MM.1S (cell line): ENCODE measurements around the gene LAX1.

Experiments
- DNase-seq: peaks from one replicate; pipeline ENCODE4 v3.0.0-alpha.2; 2015
- H2AFZ ChIP-seq: fragments of 300-600 bp; sonication (generic); 2 replicates; pipeline ENCODE4 v1.6.0; 2016; ENCODE audit warnings: antibody characterized with exemption, low read length
- H3F3A ChIP-seq: fragments of 300-600 bp; sonication (generic); 2 replicates; pipeline ENCODE4 v1.6.1; 2016; ENCODE audit warnings: mild to moderate bottlenecking, antibody characterized with exemption, low read length, moderate library complexity, mixed read lengths; ENCODE audit not compliant: insufficient read depth
- H3K27ac ChIP-seq: fragments of 300-600 bp; sonication (generic); 2 replicates; pipeline ENCODE4 v1.5.1; 2016; ENCODE audit warnings: mild to moderate bottlenecking, low read length
- H3K27me3 ChIP-seq: fragments of 300-600 bp; sonication (generic); replicated peaks from 2 replicates; pipeline ENCODE4 v1.6.0; 2016; ENCODE audit warnings: low read length; ENCODE audit not compliant: insufficient read depth
- H3K36me3 ChIP-seq: fragments of 300-600 bp; sonication (generic); replicated peaks from 2 replicates; pipeline ENCODE4 v1.6.1; 2016; ENCODE audit warnings: mild to moderate bottlenecking, low read length, mixed read lengths; ENCODE audit not compliant: insufficient read depth
- H3K4me1 ChIP-seq: fragments of 300-600 bp; sonication (generic); 2 replicates; pipeline ENCODE4 v1.6.1; 2016; ENCODE audit warnings: low read length, mixed read lengths
- H3K4me2 ChIP-seq: fragments of 300-600 bp; sonication (generic); 2 replicates; pipeline ENCODE4 v1.6.0; 2016; ENCODE audit warnings: low read depth, low read length
- H3K4me3 ChIP-seq: fragments of 300-600 bp; sonication (generic); 2 replicates; pipeline ENCODE4 v1.5.1; 2016; ENCODE audit warnings: low read length, mixed read lengths
- H3K79me2 ChIP-seq: fragments of 300-600 bp; sonication (generic); 2 replicates; pipeline ENCODE4 v1.6.1; 2016; ENCODE audit warnings: mixed run types, low read length, mixed read lengths
- H3K9ac ChIP-seq: fragments of 300-600 bp; sonication (generic); 2 replicates; pipeline ENCODE4 v1.6.1; 2016; ENCODE audit warnings: low read length, mixed read lengths
- H3K9me2 ChIP-seq: fragments of 300-600 bp; sonication (generic); replicated peaks from 2 replicates; pipeline ENCODE4 v1.6.1; 2016; ENCODE audit warnings: mild to moderate bottlenecking, low read length, mixed read lengths; ENCODE audit not compliant: insufficient read depth
- H3K9me3 ChIP-seq: fragments of 300-600 bp; sonication (generic); replicated peaks from 2 replicates; pipeline ENCODE4 v1.6.1; 2016; ENCODE audit warnings: mild to moderate bottlenecking, low read length, mixed read lengths; ENCODE audit not compliant: insufficient read depth
- H4K20me1 ChIP-seq: fragments of 300-600 bp; sonication (generic); 2 replicates; pipeline ENCODE4 v1.6.1; 2016; ENCODE audit warnings: mild to moderate bottlenecking, low read length, moderate library complexity, mixed read lengths; ENCODE audit not compliant: insufficient read depth
- EZH2 ChIP-seq: fragments of 300-600 bp; sonication (generic); optimal IDR thresholded peaks from 2 replicates; pipeline ENCODE3; 2017; ENCODE audit warnings: low read depth, mild to moderate bottlenecking, antibody characterized with exemption, low read length, mixed read lengths
- EZH2phosphoT487 ChIP-seq: fragments of 300-600 bp; sonication (generic); IDR thresholded peaks from 2 replicates; pipeline ENCODE4 v1.6.1; 2018; ENCODE audit warnings: antibody characterized with exemption, low read length
- TF ChIP-seq, protein P1 (sequence below): fragments of 300-600 bp; sonication (generic); IDR thresholded peaks from 2 replicates; pipeline ENCODE4 v1.5.1; 2016; ENCODE audit warnings: antibody characterized with exemption, low read length, mixed read lengths

Gene LAX1

GRCh38 chr1:203763505-203763904 lies 1.5 kb upstream of the LAX1 start:
- Histone ChIP-seq H3K36me3 (no peaks in the 10 kb centered on the region; the same call in 1 of the 2 replicates), H3K4me2 (peak overlapping the region; percentile 75), H3K9me2 (no peaks in the 10 kb centered on the region), H3K79me2 (peaks cover 34% of the 10 kb centered on the region), H4K20me1 (no peaks in the 10 kb centered on the region), H3K4me3 (no peak overlapping the region), H3K27me3 (no peaks in the 10 kb centered on the region), H3F3A (peaks cover 29% of the 10 kb centered on the region), H2AFZ (peak overlapping the region; percentile 59), H3K4me1 (peaks cover 26% of the 10 kb centered on the region), H3K9ac (peak overlapping the region; percentile 93; the same call in 1 of the 2 replicates), H3K27ac (peak overlapping the region; percentile 94), H3K9me3 (no peaks in the 10 kb centered on the region)
- no peak for DNase-seq
- TF ChIP-seq EZH2phosphoT487 (no peak), EZH2 (no peak)
- TF ChIP-seq, protein P1, sequence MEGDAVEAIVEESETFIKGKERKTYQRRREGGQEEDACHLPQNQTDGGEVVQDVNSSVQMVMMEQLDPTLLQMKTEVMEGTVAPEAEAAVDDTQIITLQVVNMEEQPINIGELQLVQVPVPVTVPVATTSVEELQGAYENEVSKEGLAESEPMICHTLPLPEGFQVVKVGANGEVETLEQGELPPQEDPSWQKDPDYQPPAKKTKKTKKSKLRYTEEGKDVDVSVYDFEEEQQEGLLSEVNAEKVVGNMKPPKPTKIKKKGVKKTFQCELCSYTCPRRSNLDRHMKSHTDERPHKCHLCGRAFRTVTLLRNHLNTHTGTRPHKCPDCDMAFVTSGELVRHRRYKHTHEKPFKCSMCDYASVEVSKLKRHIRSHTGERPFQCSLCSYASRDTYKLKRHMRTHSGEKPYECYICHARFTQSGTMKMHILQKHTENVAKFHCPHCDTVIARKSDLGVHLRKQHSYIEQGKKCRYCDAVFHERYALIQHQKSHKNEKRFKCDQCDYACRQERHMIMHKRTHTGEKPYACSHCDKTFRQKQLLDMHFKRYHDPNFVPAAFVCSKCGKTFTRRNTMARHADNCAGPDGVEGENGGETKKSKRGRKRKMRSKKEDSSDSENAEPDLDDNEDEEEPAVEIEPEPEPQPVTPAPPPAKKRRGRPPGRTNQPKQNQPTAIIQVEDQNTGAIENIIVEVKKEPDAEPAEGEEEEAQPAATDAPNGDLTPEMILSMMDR = no peak

DNA sequence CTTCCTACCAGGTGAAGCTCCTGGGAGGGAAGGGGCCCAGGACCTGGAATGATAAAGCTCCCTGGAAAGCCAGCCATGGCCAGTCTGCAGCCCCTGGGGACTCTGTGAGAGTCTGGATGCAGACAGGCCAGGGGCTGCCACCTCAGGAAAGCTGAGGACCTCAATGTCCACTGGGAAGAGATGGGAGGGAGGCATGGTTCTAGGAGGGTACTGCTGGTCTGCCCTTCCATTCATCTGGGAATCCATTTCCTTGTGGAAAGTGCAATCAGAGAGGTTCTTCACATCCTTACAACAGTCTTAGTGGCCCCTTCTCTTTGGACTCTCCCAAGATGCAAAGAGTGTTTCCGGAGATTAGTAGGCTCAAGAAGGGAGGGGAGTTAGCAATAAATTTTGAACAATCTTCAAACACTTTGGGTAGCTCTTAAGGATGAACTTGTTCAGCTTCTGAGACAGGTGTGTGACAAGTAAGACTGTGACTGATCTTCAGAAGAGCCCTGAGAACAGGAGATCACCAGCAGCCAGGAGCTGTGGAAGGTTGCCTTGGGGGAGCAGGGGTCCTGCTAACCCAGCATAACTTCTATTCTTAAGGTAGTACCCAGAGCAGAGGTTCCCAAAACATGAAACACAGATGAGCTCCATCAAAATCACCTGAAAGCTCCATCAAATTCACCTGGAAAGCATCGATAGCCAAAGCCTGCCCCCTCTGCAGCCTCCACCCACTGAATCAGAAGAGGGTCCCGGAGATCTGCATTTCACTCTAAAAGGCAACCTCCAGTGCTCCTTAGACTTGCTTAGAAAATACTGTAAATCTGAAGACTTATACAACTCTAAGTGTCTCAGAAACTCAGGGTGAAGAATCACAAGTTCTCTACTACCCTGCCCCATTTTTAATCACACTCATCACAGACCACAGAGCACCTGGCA lies 616 bp upstream of the LAX1 start:
- H3F3A ChIP-seq = peaks cover 29% of the 10 kb centered on the region
- H3K4me3 ChIP-seq = peak overlapping the region; percentile 79
- TF ChIP-seq EZH2phosphoT487 (no peak), EZH2 (no peak)
- TF ChIP-seq, protein P1 = no peak
- no peaks in the 10 kb centered on the region for H4K20me1 ChIP-seq
- no peaks in the 10 kb centered on the region for H3K9me3 ChIP-seq
- H3K27me3 ChIP-seq = no peaks in the 10 kb centered on the region
- peak overlapping the region; percentile 75 for H3K4me2 ChIP-seq
- H3K36me3 ChIP-seq = no peaks in the 10 kb centered on the region; the same call in 1 of the 2 replicates
- peaks cover 29% of the 10 kb centered on the region for H3K4me1 ChIP-seq
- peaks cover 42% of the 10 kb centered on the region for H3K79me2 ChIP-seq
- no peaks in the 10 kb centered on the region for H3K9me2 ChIP-seq
- H2AFZ ChIP-seq = peak overlapping the region; percentile 59
- peak; percentile 53 for DNase-seq
- peak overlapping the region; percentile 94 for H3K27ac ChIP-seq
- H3K9ac ChIP-seq = peak overlapping the region; percentile 93

DNA sequence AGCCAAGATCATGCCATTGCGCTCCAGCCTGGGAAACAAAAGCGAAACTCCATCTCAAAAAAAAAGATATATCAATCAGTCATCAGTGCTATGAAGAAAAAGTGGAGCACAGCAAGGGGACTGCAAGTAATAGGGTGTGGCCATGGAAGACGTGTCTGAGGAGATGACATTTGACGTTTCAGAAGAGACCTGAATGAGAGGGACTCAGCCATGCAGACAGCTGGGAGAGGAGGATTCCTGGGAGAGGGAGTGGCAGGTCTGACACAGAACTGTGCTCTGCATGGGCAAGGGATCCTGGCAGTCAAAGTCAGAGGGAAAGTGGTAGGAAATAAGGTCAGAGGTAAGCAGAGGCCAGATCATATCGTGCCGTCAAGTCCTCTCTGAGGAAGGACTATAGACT lies 3.3 kb downstream of the LAX1 start:
- no peak overlapping the region for H3K9ac ChIP-seq
- peaks cover 18% of the 10 kb centered on the region for H3K36me3 ChIP-seq
- no peaks in the 10 kb centered on the region for H3K9me3 ChIP-seq
- H3K4me2 ChIP-seq = peak overlapping the region; percentile 14; the same call in 1 of the 2 replicates
- H3K27me3 ChIP-seq = no peaks in the 10 kb centered on the region
- no peaks in the 10 kb centered on the region for H4K20me1 ChIP-seq
- no peak overlapping the region for H2AFZ ChIP-seq
- H3F3A ChIP-seq = peaks cover 29% of the 10 kb centered on the region
- H3K4me3 ChIP-seq = no peak overlapping the region
- no peak for TF ChIP-seq EZH2
- TF ChIP-seq, protein P1 = no peak
- TF ChIP-seq EZH2phosphoT487 = no peak
- H3K4me1 ChIP-seq = peaks cover 22% of the 10 kb centered on the region
- H3K79me2 ChIP-seq = peaks cover 62% of the 10 kb centered on the region
- H3K27ac ChIP-seq = no peak overlapping the region
- DNase-seq = no peak
- H3K9me2 ChIP-seq = no peaks in the 10 kb centered on the region
